NCI-H460 (cell line): Measurements from ENCODE around the gene UNKL. TPM values are rescaled to one million over a fixed set of nuclear protein-coding genes. Genes with fewer than 3 reads are reported as not detected.
A peak's percentile ranks its signal among the peaks of the same experiment; 100 is the strongest.

Experiments used
- DNase-seq: peaks from one replicate; pipeline ENCODE4 v3.0.0-alpha.2; 2016; ENCODE audit warnings: low read depth; ENCODE audit errors: extremely low read depth
- total RNA-seq: library from RNA; depleted of rRNA; stranded (reverse); fragments of >200 nt; shearing (Covaris generic); gene quantifications from 2 replicates; pipeline ENCODE4 v1.2.3, GENCODE V29; 2014

Gene UNKL
- total RNA-seq, 1 experiment from 2014 or later = 29.2 TPM

DNA sequence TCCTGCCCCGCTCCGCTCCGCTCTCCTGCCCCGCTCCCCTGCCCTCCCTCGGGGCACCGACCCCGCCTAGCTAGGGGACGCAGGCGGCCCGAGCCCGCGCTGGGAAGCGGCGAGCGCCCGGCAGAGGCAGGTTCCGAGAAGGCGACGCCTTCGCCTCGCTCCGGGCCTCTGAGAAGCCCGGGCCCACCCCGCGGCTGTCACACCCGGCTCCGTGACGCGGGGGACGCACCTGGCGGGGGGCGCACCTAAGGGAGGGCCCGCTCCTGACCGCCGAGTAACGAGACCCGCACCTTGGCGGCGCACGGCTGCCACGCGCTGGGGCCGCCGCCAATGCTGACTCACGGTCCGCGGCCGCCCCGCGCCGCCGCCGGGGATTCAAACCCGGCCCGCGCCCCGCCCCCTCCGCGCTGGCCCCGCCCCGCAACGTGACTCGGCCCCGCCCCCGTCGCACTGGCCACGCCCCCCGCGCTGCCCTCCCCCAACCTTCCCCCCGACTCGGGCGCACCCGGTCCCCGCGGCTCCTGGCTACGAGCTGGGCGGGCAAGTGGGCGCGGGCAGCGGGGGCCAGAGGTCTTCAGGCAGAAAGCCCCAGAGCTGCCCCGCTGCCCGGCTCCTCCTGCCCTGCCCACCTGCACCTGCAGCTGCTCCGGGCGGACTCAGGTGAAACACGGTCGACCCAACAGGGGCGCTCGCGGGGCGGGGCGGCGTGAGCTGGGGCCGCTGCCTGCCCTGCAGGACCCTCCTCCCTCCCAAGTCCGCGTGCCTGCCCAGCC, 35.0 kb downstream of the UNKL start:
- DNase-seq = peak; percentile 56

DNA sequence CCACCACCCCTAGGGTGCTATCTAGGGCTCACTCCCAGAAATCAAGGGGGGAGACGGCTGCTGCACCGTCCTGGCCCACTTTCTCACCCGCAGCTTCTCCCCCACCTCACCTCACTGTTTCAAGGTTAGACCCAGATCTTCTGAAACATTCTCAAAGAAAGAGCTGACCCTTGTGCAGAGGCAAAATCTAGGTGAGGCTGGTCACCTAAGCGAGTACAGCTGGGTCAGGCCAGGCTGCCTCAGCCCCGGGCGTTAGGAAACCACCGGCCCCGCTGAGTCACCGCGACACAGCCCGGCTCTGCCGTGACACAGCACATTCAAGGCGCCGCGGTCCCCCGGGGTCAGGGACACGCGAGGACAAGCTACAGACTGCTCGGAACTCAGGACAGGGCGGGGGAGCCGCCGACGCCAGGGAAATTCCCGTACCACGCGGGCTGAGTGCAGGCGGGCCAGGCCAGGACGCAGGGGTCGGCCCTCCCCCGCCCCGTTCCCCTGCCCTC, 35.6 kb downstream of the UNKL start:
- peak; percentile 80 for DNase-seq

DNA sequence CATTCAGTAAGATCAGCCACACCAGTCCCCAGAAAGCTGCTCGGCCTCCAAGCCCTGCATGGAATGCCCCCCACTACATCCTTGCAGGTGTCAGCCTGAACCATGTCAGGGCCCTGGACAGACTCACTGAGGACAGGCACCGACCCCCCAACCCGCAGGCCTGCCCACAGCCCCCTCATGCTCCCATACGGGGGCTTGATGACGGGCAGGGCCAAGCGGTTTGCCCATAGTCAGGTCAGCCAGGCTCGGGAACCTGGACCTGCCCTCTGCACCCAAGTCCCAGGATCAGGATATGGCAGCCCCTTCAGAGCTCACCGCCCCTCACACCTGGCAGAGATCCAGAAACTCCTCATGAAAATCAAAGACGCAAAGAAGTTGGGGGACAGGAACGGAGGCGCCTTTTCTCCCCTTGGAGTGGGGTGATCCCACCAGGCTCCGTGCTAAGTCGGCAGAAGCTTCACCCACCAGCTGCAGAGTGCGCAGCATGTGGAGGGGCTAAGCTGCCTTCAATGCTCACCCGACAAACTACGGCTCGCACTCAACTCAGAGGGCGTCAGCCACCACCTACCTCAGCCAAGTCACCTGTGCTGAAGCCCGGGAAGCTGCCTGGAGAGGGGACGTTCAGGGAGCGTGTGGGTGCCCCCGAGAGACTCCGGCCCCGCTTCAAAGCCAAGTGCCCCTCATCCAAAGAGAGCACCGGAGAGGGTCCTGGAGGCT, 36.3 kb downstream of the UNKL start:
- no peak for DNase-seq

DNA sequence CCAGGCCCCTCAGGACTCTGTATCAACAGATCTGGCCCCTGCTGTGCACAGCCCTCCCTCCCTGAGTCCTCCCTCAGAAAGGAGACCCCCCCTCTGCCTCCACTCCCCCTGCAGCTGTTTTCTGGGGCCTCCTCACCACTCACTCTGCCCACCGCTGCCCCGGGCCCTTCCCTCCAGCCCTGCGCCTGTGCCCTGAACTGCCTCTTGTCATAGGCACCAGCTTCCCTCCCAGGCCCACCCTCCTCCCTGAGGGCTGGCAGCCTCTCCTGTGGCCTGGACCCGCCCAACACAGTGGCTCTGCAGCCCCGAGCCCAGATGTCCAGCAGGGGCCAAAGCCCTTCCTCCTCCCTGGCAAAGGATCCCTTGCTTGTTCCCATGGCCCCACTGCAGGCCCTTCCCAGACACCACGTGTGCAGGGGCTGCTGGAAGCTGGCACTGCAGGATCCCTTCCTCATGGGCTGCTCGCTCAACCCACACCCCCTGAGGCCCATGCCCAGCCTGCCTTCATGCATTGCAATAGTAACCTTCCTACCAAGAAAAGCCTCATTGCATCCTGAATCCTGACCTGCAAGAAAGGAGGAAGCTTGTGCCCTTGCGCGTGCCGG, 37.0 kb downstream of the UNKL start:
- no peak for DNase-seq

DNA sequence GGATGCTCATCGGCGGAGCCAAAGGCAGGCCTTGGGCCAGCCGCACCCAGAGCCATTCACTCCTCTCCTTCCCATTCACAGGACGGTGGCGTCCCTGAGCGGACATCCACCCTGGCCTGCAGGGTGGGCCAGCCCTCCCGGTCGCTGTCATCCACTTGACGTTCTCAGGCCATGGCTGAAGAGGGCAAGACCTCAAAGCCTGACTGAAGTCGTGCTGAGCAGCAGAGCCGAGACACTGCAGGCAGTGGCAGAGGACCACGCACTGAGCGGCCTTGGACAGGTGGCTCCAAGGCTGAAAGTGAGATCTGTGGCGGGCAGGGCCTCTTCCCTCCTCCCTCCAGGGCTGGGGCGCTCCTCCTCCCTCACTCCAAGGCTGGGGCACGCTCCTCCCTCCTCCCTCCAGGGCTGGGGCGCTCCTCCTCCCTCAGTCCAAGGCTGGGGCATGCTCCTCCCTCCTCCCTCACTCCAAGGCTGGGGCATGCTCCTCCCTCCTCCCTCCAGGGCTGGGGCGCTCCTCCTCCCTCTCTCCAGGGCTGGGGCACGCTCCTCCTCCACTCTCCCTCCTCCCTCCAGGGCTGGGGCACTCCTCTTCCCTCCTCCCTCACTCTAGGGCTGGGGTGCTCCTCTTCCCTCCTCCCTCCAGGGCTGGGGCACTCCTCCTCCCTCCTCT, 38.6 kb downstream of the UNKL start:
- no peak for DNase-seq

DNA sequence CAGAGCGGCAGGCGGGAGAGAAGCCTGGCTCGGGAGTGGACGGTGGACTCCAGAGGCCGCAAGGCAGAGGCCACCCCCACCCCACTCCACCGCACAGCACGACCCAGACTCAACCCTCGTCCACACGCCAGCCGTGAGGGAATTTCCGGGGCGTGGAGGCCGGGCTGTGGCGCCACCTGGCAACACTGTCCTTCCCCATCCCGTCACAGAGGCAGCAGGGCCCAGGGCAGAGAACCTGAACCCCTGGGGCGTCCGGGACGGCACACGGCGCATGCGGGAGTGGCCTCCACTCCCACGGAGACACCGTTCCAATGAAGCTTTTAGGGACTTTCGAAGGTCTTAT, 39.2 kb downstream of the UNKL start:
- no peak for DNase-seq

DNA sequence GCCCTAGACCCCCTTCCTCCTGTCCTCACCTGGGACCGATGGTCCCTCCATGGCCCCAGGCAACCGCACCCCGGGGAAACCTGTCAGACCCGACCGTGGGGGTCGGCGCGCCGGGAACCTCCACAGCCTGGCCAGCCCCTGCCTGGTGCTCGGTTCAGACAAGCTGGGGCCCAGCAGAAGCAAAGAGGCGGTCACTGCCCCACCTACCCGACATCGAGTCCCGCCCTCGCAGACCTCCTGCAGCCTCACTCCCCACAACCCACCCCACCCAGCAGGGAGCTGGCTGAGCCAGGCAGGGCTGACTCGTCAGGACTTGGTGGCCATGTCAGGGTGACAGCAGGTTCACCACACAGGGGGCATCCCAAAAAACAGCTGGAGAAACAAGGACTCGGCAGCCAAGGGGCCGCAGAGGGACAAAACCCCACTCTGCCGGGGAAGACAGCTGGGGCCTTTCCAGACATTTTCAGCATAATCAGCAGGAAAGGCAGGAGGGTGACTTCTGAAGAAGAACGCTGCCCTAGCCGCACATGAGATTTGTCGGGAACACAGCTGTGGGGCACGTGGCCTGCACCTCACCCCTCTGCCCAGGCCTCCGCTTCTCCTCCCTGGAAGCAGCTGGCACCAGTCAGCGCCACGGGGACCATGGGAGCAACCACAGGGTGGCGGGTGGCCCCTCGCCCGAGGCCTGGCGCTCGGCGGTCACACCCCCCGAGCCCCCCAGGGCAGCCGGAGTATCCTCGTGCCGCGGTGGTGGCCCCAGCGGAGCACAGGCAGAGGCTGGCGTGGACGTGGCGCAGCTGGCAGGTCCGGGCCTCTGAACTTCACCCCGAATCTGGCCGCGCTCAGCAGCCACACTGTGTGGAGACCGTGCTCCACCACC, 39.8 kb downstream of the UNKL start:
- DNase-seq = no peak

DNA sequence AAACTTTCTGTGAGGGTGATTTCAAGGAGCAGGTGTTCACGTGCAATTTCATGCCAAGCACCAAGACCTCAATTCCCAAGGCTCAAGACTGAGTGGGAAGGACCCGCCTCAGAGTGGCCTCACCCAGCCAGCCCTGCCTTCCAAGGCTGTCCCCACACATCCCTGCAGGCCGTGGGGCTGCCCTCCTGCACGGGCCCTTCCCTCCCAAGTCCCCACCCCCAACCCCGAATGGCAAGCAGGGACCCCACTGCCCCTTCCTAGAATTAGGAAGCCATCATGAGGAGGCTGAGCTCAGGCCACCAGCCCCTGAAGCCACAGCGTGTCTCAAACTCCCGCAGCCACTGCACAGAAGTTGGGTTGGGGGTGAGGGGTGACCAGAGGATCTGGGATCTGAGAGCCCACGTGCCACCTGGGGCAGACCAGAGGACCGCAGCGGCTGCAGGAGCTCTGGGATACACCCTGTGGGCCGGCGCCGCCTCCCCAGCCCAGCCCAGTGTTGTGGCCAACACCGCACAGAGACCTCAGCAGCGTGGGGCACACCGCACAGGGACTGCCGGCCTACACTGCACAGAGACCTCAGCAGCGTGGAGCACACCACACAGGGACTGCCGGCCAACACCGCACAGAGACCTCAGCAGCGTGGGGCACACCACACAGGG, 42.1 kb downstream of the UNKL start:
- no peak for DNase-seq

DNA sequence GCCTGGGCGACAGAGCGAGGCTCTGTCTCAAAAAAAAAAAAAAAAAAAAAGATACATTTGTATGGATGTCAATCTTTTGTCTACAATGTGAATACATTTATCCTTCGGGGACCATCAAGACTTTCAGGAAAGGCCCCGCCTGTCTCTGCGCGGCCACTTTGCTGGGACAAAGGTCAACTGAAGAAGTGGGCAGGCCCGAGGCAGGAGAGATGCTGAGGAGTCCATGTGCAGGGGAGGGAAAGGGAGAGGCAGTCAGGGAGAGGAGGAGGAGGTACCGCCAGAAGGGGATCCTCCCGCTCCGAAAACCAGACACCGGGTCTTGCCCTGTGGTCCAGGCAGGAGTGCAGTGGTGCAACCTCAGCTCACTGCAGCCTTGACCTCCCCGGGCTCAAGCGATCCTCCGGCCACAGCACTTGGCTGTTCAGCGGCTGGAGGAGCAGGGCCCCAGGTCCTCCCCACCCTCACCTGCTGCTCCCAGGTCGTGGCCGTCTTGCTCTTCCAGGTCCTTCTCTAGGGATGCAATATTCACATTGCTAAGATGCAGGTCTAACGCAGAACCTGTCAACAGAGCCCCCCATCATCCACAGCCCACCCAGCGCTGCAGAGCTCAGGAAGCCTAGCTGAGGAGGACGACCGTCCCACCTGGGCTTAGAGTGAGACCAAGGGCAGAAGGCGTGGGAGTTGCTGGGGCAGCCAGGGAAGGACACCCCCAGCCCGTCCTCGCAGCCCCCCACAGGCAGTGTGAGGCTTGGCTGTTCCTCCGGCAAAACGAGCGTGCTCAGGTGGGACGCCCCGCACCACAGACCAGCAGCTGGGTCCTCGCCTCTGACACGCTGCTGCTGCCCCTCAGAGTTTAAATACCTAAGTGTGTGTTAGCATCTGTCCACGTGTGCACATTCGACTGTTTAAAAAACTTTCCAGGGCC, 43.2 kb downstream of the UNKL start:
- DNase-seq = no peak

DNA sequence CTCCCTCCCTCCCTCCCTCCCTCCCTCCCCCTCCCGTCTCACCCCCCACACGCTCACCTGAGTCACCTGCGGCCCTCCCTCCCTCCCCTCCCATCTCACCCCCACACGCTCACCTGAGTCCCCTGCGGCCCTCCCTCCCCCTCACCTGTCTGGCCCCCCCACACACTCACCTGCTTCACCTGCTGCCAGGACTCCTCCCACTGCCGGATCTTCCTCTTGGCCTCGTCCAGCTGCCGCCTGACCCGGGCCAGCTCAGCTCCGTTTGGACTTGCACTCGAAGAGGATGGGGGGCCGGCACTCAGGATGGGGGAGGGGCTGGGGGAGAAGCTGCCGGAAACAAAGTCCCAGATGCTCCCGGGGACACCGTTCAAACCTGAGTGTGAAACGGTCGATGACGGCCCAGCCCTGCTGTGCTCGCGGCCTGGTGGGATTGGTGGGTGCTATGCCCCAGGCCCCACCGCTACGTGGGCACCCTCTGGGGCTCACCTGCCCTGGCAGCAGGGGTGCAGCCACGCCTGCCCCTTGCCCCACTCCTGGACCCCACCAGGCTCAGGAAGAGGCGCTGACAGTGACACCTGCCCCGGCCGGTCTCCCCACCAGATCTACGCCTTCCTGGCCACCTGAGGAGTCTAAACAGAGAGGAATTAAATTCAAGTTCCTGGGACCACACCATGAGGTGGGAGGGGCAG, 46.9 kb downstream of the UNKL start:
- DNase-seq = no peak

DNA sequence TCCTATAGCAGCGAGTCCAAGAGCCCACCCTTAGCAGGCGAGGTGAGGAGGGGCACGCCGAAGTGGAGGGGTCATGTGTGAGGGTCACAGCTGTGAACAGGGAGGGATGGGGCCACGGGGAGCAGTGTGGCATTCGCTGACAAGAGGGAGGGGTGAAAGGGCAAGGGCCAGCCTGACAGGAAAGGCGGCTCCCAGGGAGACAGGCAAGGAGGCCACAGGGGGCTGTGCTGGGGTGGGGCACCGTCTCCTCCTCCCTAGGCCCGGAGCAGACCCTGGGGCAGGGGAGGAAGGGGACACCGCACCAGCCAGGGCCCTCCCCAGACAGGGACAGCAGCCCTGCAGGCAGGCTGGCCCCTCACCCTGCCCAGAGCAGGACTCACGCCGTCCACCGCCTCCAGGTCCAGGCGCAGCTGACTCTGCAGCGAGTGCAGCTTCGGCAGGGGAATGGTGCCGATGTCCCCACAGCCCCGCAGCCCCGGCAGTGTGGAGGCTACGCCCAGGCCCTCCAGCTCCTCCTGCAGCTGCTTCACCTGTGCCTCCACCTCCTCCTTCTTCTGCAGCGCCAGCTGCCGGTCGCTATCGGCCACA, 47.7 kb downstream of the UNKL start:
- DNase-seq = no peak

DNA sequence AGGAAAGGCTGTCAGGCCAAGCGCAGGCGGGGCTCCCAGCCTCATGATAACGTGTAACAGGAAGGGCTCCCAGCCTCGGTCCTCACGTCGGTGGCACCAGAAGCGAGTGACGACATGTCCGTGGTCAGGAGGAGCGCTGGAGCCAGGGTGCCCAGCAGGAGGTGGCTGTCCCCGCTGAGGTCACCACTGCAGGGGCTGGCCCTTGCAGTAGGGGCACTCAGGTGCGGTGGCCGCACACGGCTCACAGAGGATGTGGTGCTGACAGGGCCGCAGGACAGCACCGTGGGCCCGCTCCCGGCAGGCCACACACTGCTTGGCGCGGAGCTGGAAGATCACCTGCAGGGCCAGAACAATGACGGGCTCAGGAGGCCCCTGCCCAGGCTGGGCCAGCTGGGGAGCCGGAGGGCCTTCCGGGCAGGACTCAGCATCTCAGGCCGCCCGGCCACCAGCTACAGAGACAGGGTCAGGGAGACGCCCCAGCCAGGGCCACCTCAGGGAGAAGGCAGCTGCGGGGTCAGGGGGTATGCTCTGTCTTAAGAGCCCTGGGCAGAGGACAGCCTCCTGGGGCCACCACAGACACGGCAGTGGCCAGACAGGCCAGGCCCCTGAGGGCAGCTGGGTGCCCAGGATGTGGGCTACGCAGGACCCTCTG, 48.3 kb downstream of the UNKL start:
- DNase-seq = no peak

DNA sequence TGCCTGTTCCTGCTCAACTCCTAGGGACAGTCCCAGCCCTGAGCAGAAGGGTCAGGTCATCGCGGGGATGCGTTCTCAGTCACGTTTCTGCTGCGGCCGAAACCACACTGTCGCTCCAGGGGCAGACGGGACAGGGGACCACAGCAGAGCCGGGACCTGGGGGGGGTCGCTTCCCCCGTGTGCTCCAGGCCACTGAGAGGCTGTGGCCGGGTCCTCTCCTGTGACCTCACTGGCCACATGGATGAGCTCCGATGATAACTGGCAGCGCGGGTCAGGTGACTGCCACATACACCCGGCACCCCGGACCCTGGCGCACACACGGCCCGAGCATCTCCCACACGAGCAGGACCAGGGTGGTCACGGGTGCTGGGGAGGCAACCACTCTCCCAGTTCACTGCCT, 50.0 kb downstream of the UNKL start:
- DNase-seq = no peak

DNA sequence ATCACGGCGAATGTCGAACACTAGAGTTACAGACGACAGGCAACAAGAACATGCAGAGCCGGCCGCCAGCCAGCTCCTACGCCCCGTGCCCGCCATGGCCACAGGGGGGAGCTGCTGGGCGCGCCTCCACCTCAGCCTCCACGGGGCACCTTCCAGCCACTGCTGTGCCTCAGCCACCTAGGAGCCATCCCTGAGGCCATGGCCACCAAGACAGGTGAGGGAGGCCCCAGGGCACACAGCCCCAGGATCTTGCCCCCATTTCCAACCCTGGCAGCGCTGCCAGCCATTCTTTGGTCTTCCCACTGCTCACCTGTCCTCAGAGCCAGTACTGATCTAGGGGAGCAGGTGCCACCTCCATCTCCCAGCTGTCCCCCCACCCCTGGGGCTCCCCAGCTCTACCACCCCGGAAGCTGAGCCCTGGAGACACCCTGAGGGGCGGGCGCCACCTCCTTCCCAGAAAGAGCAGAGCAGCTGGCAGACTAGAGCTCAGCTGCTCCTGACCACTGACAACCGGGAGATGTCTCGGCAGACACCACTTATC, 50.9 kb downstream of the UNKL start:
- peak; percentile 53 for DNase-seq

DNA sequence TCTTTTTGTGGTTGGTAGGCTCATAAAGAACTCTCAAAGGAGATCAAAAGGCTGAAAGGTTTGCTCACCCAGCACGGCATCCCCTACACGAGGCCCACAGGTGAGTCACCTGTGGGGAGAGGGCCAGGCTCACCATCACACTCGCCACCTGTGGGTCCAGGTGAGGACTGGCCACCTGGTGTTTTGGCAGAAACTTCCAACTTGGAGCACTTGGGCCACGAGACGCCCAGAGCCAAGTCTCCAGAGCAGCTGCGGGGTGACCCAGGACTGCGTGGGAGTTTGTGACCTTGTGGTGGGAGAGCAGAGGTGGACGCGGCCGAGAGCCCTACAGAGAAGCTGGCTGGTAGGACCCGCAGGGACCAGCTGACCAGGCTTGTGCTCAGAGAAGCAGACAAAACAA, 51.7 kb downstream of the UNKL start:
- no peak for DNase-seq

DNA sequence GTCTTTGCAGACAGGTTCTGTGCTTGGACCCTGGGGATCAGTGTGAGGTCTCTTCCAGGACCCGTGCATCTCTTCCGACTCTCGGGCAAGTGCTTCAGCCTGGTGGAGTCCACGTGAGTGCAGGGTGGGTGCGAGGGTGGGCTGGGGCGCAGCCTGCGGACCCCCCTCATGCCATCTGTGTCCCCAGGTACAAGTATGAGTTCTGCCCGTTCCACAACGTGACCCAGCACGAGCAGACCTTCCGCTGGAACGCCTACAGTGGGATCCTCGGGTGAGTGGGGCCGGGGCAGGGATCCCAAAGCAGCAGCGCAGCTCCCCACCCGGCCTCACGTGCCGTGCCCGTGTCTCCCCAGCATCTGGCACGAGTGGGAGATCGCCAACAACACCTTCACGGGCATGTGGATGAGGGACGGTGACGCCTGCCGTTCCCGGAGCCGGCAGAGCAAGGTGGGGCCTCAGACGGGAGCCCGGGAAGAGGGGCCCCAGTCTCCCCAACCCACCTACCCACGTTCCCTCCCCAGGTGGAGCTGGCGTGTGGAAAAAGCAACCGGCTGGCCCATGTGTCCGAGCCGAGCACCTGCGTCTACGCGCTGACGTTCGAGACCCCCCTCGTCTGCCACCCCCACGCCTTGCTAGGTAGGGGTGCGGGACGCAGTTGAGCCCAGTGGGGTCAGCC, 52.7 kb downstream of the UNKL start:
- no peak for DNase-seq
